Measurements from ENCODE around the gene YWHAG. TPM values are rescaled to one million over a fixed set of nuclear protein-coding genes. Genes with fewer than 3 reads are reported as not detected.
A peak's percentile ranks its signal among the peaks of the same experiment; 100 is the strongest.

The YWHAG gene
- total and polyA plus RNA-seq, 9 of the 15 experiments (the other 6 are each of a cell fraction or from before 2014, with no cell fraction given), result 30.4 to 246 (median 94.5) TPM

- TF ChIP-seq REST (IDR thresholded peaks at IDR 0.05; ENCODE audit: borderline replicate concordance) (peak; percentile 99), REST (CRISPR knock-in tag; IDR thresholded peaks at IDR 0.05; ENCODE audit: low read depth) (no peak), SETDB1 (IDR thresholded peaks at IDR 0.05; ENCODE audit: low read length) (no peak), GABPA (tag; conservative IDR thresholded peaks at IDR 0.05; ENCODE audit: low read depth) (no peak), HMBOX1 (IDR thresholded peaks at IDR 0.05) (no peak), ZNF165 (CRISPR knock-in tag; IDR thresholded peaks at IDR 0.05; ENCODE audit: borderline replicate concordance) (no peak), FOXJ2 (tag; IDR thresholded peaks at IDR 0.05) (no peak), E2F8 (IDR thresholded peaks at IDR 0.05; ENCODE audit: low read depth, partially characterized antibody) (no peak), ZKSCAN8 (CRISPR knock-in tag; IDR thresholded peaks at IDR 0.05) (no peak), RB1 (IDR thresholded peaks at IDR 0.05; ENCODE audit: low read depth) (peak; percentile 98), POLR2A (conservative IDR thresholded peaks at IDR 0.05) (no peak), TRIM24 (IDR thresholded peaks at IDR 0.05) (no peak), MITF (IDR thresholded peaks at IDR 0.05) (no peak), ZNF75A (CRISPR knock-in tag; IDR thresholded peaks at IDR 0.05) (no peak), ZNF174 (CRISPR knock-in tag; IDR thresholded peaks at IDR 0.05) (no peak)
Observed at GRCh38 chr7:76314042-76314721, 44.6 kb downstream of the YWHAG start (continued).
